HUDEP-2 (cell line): ENCODE results near the gene MED12L.

ENCODE experiments used
- DNase-seq, 76 experiments: peaks; one replicate each; lab custom pipeline; 2025; ENCODE audit not compliant: unreplicated experiment in 76 of 76; lab: John Stamatoyannopoulos, UW

The MED12L gene

DNA sequence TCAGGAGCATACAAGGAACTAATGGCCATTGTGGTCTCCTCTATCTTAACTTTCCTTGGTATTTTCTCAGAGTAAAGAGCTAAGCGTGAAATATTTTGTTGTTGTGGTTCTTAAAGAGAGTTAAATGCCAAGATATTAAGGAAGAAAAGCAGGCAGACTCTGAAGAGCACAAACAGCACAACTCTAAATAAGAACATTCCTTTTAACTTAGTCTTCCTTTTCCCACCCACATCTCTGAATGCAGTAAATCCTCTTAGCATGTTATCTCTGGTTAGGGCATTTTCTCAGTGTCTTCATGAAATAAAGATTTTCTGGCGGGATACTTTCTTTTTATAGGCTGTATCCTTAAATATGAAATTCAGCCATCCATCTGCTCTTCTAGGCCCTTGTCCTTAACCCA lies 229.7 kb downstream of the MED12L start:
- no peak for DNase-seq

DNA sequence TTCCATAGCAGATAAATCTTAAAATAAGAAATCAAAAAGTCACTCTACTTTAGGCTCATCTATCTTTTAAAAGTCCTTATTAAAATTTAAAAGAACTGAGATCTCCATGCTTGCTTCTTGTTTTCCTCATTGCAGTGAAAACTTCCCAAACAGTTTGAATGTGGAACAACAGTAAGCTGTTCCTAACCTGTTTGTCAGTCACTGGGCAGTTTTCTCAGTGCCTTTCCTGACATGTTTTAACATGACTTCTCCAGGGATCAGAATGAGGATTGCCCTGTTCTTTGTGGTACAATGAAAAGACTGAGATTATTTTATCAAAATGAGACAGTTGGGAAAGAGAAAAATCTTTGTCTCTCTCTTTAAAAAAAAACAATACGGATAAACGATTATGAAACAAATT lies 230.4 kb downstream of the MED12L start:
- no peak for DNase-seq

DNA sequence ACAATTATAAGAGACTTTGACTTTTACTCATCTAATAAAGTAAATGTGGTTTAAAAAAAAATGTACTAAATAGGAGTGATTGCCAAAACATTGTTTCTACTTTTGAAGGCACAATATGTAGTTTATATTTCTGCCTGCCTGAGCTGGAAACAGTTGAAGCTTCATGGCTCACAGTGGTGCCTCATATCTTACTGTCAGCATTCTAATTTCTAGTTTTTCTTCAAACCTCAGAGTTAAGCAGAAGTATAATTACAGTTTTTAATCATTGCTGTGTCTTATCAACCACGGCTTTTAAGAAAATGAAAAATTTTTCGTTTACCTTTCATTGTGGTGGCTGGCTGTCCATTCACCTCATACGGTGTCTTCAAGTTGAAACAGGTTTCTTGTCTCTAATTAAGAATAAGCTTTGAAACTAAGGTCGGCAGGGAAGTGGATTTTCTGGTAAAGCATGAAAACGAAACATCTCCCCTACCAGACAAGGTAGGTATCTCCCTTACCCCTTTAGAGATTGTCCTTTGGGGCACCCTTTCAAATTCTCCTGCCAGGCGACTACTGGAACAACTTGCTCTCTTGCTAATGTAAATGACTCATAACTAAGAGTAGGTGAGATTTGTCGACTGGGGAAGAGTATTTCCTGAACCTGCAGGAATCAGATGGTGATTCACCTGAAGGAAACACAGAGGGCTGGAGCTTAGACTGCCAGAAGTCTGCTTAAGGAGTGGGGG lies 231.0 kb downstream of the MED12L start, which contains the start of gene GPR87:
TSS of gene GPR87 (minus strand) at position 554 of the 725 bp plus-strand sequence. CDS start 16,720 bp downstream, outside the sequence.
- DNase-seq, result no peak

DNA sequence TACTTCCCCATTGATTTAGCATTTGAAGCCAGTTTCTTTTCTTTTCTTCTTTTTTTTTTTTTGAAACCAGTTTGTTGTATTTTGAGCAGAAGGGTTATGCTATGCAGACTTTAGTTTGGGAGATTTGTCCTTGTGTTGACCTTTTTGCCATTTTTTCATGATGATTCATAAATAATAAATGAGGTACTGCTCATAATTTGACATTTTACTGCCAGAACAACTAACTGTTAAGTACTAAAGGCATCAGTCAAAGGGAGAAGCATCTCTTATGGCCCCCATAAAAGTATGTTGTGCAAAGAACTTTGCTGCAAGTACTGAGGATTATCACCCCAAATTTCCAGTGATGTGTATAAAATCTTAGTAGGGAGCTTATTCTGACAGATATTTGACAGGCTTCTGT lies 232.8 kb downstream of the MED12L start:
- no peak for DNase-seq

DNA sequence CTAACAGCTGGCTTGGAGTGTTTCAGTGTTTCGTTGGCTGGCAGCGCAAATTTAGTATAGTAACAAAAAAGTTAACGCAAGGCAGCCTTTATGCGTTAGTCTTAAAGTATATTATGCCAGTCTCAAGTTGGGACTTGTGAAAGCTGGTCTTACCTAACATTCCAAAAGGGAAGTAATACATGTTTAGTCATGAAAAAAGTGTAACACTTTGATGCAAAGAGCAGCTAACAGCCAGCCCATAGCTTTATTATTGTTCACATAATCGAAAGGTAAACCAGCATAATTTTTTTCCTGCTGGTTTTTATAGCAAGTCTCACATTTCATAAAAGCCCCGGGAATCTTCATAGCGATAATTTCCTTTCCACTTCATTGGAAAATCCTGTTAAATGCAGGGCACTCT lies 233.5 kb downstream of the MED12L start:
- DNase-seq, result no peak

DNA sequence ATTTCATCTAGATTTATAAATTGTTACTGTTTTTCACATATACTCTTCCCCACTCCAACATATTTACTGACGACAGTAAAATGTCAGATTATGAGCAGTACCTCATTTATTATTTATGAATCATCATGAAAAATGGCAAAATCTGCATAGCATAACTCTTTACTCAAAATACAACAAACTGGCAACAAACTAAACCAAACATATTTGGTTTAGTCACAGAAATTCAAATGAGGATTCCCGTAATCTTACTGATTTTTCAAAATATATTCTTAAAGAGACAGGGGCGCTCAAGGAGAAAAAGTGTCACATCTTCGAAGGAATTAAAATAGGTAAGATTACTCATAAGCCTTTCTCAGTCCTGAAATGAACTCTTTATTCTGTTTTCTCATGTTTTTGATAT lies 234.2 kb downstream of the MED12L start:
- DNase-seq, result no peak

DNA sequence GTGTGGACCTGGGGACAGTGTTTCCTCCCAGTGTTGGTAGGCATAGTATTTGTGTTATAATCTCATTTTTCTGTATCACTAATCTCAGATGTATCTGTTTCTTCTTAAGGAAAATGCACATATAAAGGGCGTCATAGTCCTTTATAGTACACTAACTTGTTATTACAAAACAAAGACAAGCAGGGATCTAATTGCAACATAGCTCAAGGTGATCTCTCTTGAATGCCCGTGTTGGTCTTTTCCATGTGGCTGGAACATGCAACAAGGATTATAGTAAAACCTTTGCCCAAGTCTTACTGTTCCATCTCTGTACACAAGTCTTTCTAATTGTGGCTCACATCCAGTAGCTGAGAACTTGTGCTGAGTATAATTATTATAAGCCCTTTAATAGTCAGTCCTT lies 234.7 kb downstream of the MED12L start:
- DNase-seq, result no peak

DNA sequence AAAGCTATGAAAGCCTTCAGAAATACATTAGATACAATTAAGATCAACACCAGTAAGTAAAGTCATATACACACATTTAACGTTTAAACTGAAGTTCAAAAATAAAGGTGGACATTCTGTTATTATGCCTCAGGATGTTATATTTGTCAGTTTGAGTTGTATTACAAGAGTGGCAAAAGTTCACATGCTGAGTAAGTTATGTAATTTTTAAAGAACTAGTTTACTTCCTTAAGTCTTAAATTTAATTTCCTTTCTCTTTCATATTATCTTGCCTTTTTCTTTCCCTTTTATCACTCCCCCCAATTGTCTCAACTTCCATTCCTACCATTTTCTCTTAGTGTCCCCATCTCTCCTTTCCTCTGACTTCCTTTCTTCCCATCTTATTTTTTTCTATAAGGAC lies 236.1 kb downstream of the MED12L start:
- no peak for DNase-seq

DNA sequence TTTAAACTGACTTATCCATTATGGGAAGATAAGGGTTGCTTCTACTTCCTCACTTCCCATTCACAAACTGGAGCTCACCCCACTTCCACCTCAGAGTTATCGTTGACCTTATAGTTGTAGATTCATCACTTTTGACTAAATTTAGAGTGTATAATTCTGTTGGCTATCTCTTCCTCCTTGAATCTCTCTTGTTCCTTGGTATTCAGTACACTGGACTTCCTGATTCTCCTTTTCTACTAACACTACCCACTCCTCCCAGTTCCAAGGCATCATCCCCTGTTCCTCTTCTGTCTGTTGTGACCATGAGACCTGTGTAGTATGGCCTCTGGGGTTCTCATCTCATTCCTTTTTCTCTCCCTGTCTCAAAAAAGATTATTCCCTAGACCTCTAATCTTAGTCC lies 237.0 kb downstream of the MED12L start:
- DNase-seq, result no peak

DNA sequence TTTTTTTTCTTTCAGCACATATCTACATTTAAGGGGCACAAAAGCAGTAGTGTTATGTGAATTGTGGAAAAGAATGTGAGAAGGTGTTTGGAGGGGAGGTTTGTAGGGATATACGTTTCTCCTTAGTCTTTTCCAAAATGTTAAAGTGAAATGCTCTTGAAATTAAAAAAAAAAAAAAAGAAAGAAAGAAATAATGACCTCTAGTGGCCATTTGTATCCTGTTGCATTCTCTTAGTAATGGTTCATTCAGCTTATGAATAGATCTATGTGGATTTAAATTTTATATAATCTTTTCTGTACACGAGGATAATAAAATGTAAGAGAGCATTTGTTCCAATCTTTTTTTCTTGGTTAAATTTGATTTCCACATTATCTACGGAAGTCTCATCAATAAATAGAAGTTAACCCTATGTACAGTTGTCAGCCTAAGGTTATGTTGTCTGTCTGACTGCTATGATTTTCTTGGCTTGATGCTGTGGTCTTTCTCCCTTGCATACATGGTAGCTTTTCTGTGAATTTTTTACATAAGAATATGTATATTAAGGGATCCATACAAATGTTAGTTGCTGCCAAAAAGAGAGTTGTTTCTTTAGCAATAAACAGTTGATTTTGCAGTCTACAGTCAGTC lies 242.2 kb downstream of the MED12L start:
- peak in 1 of 76 experiments; percentile 1 for DNase-seq

DNA sequence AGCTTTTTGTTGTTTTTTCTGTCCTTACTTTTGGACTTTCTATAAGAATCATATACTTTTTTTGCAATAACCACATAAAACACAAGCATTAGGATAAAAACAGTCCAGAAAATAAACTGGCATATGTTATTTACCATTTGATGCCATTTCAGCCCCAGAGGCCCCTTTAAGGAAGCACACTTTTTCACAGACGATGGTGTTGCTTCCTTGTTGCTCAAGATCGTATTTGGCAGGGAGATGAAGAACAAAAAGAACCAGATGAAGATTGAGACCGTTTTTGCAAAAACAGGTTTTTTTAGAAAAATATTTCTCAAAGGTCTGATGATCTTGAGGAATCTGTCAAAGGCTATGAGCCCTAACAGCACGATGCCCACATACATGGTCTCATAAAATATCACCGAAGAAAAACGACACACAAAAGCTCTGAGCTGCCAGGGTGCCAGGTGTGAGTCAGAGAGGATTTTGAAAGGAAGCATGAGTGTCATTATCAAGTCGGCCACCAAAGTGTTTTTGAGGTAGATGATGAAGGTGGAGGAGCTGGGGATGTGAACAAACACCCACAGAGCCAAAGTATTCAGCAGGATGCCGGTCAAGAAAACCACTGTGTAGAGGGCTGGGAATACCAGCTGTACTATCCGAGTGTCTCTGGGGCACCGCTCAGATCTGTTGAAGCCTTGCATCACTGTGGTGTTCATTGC lies 243.0 kb downstream of the MED12L start:
- DNase-seq, result no peak

DNA sequence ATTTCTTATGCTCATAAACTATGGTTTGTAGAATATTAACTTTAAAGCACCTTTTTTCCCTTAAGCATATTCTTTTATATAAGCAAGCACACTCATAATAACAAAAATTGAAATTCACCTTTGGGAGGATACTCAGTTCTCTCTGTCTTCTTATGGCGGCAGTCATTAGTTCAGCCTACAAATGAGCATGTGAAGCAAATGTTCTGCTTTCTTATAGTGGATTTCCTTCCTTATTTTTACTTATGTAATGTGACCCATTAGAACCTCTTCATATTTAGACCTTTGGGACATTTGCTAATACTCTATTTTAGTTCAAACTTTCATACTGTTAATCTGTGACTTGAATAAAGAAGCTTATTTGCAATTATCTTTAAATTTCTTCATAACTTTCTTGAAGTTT lies 243.9 kb downstream of the MED12L start, which contains the start of gene P2RY13:
TSS of gene P2RY13 (minus strand) at position 187 of the 400 bp plus-strand sequence. CDS start at position 166, 21 bp downstream.
- no peak for DNase-seq

DNA sequence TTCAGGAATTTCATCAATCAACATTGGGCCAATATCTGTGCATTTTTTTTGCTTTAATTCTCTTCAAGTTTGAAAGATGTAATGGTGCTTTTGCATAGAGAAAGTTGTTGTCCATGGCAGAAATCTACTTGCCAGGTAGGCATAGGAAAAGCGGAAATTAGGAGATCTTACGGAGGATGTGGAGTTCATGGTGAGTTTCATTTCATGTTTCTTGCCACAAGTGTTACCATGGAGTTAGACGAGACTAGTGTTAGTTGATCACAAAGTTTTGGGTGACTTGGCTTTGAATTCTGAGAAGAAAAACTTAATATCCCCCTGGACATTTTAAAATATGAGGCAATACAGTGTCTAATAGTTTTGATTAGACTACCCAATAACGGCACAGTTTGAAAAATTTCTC lies 244.9 kb downstream of the MED12L start:
- no peak for DNase-seq

DNA sequence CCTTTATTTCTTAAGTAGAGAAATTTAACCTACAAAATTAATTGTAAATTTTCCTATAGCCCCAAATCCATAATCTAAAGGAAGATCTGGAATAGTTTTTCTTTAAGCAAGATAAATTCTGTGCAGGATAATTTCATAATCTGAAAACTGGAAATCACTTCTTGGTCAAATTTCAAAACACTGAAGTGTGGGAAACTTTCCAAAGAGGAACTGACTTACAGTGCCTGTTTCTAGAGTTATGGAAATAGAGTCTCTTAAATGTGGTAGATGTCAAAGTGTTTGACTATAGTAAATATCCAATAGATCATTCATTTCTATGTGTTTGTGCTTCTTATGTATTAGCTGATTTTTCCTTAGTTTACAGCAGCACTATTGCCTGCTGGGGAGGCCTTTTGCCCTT lies 245.4 kb downstream of the MED12L start:
- DNase-seq, result no peak

DNA sequence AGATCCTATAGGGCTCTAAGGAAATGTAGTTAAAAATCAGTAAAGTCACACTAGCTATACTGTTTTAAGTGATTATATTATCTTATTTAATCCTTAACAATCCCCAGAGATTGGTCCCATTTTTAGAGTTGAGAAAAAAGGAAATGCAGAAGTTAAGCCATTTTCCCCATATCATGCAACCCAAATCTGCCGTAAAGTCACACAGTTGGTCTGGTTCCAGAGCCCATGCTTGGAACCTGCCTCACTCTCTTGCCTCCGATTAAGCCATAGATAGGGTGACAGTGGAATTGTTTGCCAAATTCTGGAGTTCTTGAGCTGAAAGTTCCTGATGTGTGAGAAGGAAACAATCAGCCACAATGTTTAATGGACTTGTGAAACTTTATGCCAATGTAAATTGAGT lies 246.2 kb downstream of the MED12L start:
- no peak for DNase-seq

DNA sequence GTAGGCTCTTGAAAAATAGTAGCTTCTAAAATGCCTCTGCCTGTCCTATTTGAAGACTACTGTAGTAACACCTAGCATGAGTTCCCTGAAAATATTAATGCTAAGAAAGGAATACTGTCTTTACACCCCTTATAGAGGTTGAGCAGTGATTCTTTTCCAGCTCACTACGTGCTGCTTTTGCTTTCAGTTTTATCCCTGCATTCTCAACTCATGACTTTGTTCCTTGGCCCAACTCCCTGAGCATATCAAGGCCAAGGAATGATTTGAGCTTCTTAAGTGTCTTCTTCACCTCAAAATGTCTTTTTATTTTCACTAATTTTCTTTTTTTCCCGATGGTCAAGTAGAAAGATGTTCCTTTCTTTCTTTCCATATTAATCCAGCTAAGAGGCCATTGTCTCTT lies 260.4 kb downstream of the MED12L start:
- no peak for DNase-seq

DNA sequence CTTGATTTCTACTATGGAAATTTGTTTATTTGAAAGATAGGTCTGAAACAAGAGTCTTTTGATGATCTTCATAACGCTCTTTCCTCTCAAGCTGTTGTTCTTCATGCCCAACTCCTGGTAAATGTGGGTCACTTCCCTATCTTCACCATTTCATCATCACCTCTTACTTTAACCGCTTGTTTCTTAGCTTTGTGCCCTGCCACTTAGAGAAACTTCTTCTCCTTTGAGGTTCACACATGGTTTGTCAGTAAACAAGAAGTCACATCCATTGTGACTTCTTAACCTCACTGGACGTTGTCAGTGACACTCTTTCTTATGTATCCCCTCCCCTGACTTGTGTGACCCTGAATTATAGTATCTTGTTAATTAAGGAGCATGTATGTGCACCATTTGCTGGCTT lies 260.8 kb downstream of the MED12L start:
- DNase-seq, result no peak

DNA sequence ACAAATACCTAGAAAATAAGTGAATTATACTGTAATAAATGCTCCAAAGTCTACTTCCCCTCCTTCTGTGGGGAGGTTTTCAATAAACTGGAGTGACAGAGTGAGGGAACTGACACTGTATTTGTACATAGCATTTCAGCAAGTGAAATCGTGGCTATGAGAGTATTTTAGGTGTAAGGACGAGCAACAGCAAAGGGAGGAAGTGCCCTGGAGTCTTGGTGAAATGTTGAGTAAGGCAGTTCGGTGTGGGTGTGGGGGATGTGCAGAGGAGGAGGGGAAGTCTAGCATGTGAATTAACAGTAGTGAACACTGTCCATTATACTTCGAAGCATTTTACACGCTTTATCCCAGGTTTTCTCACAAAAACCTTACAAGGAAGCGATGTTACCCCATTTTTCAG lies 262.0 kb downstream of the MED12L start:
- DNase-seq, result no peak

DNA sequence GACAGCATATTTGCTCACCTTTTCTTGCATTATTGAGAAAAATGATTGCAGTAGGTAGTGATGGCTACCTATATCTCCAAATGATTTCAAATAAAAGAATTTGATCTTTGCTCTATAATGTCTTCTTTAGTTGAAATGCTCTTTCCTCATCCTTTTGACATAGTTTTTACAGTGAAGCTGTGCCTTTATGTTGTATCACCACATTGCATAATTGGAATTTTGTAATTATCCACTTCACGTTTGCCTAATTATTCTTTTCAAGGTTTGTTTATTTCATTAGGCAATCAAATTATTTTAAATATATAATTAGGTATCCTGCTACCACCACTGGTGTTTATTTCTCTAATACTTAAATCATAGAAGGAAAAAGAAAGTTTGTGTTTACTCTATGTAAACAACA lies 265.2 kb downstream of the MED12L start:
- no peak for DNase-seq

DNA sequence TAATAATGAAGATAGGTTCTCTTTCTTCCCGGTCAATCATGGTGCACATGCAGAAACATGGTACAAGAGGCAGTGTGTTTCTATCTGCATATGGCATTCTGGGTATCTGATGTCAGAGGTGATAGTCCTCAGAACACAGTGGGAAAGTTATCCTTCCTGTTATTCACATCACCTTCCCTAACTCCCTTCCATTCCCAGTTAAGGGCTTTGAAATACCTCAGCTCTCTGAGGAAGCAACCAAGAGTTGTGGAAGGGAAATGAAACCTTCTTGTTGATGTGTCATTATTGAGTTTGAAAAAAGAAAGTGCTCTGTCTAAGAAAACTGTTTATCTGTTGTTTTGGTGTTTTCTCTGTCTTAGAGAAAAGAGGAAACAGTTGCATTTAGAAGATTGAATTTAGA lies 265.8 kb downstream of the MED12L start:
- no peak for DNase-seq

DNA sequence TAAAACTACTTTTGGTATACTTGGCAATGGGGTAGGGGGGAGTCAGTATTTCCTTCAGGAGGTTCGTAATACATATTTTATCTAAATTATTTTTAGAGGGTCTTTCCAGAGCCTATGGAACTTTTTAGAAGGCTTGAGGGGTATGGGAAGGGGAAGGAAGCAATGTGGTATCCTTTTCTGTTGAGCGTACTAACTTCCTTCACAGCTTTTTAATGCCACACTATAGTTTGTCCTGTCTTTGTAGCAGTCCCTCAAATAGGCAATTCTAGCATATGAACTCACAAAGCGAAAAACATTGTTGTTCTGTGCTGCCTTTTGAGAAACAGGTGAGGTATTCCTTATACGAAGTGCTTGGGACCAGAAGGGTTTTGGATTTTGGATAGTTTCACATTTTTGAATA lies 266.2 kb downstream of the MED12L start:
- DNase-seq, result no peak
